Glutamatergic neuron (in vitro differentiated cells): ENCODE data around the gene PTDSS2. TPM values are rescaled to one million over a fixed set of nuclear protein-coding genes. Genes with fewer than 3 reads are reported as not detected.
A peak's percentile ranks its signal among the peaks of the same experiment; 100 is the strongest.

ENCODE experiments used
- DNase-seq: peaks from one replicate; pipeline ENCODE4 v3.0.0; 2022
- H3K27ac Mint-ChIP-seq: one replicate; pipeline ENCODE4 v1.8.0; 2020; ENCODE audit warnings: mild to moderate bottlenecking, mixed read lengths, inconsistent platforms; ENCODE audit not compliant: unreplicated experiment
- H3K27me3 Mint-ChIP-seq: one replicate; pipeline ENCODE4 v1.8.0; 2020; ENCODE audit warnings: mild to moderate bottlenecking, moderate library complexity, mixed read lengths, inconsistent platforms; ENCODE audit not compliant: unreplicated experiment
- H3K36me3 Mint-ChIP-seq: one replicate; pipeline ENCODE4 v1.8.0; 2020; ENCODE audit warnings: mild to moderate bottlenecking, mixed read lengths, inconsistent platforms; ENCODE audit not compliant: unreplicated experiment
- H3K4me1 Mint-ChIP-seq: one replicate; pipeline ENCODE4 v1.8.0; 2020; ENCODE audit warnings: mild to moderate bottlenecking, low read depth, mixed read lengths, inconsistent platforms; ENCODE audit not compliant: unreplicated experiment
- H3K4me3 Mint-ChIP-seq: one replicate; pipeline ENCODE4 v1.8.0; 2020; ENCODE audit warnings: mild to moderate bottlenecking, mixed read lengths, inconsistent platforms; ENCODE audit not compliant: unreplicated experiment
- H3K9me3 Mint-ChIP-seq: one replicate; pipeline ENCODE4 v1.8.0; 2020; ENCODE audit warnings: mild to moderate bottlenecking, moderate library complexity, mixed read lengths, inconsistent platforms; ENCODE audit not compliant: unreplicated experiment
- total RNA-seq: library from RNA; stranded (reverse); fragmentation: NEBNext Ultra II Directional; extraction: Animal tissue kit (Norgen Biotek cat#: 25700); gene quantifications from one replicate; pipeline ENCODE4 v1.2.1, GENCODE V29; 2021; ENCODE audit not compliant: unreplicated experiment
- TF ChIP-seq, protein P1 (sequence below): fragments of 200-600 bp; sonication (generic); IDR thresholded peaks from one replicate; pipeline ENCODE4 v1.5.0; 2021; ENCODE audit not compliant: partially characterized antibody, unreplicated experiment

PTDSS2 gene
- total RNA-seq, 1 donor from 2014 or later, result 123 TPM

DNA sequence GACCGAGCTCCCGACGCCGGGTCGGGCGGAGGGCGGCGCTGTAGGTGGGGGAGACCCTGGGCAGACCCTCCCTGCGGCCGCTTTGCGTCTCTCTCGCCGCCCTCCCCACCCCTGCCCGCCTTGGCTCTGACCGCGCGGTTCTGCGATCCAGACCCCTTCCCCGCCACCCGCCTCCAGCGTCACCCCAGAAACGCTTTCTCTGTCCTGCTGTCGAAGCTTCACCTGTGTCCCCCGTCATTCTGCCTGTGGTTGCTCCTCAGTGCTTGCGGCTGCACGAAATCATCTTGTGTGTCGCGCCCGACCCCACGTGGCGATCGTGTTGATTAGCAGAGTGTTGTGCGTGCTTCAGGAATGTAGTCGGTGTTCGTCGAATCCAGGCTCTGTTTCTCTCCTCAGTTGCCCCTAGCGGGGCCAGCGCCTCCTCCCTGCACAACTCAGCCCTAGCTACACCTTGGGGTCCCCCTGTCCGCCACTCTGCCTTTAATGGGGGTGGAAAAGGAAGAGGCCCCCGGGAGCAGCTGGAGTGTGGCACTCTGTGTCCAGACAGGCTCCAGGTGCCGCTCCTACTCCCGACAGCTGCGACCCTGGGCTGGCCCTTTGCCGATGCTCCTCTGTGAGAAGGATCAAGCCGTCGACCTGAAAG lies 851 bp downstream of the PTDSS2 start:
- Mint-ChIP-seq H3K4me3 (peak overlapping the region; percentile 98), H3K4me1 (peaks cover 25% of the 10 kb centered on the region), H3K36me3 (no peaks in the 10 kb centered on the region), H3K27ac (peak overlapping the region; percentile 96), H3K27me3 (peaks cover 12% of the 10 kb centered on the region), H3K9me3 (peaks cover 7% of the 10 kb centered on the region)
- peak; percentile 77 for DNase-seq
- TF ChIP-seq, protein P1, sequence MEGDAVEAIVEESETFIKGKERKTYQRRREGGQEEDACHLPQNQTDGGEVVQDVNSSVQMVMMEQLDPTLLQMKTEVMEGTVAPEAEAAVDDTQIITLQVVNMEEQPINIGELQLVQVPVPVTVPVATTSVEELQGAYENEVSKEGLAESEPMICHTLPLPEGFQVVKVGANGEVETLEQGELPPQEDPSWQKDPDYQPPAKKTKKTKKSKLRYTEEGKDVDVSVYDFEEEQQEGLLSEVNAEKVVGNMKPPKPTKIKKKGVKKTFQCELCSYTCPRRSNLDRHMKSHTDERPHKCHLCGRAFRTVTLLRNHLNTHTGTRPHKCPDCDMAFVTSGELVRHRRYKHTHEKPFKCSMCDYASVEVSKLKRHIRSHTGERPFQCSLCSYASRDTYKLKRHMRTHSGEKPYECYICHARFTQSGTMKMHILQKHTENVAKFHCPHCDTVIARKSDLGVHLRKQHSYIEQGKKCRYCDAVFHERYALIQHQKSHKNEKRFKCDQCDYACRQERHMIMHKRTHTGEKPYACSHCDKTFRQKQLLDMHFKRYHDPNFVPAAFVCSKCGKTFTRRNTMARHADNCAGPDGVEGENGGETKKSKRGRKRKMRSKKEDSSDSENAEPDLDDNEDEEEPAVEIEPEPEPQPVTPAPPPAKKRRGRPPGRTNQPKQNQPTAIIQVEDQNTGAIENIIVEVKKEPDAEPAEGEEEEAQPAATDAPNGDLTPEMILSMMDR, result no peak

DNA sequence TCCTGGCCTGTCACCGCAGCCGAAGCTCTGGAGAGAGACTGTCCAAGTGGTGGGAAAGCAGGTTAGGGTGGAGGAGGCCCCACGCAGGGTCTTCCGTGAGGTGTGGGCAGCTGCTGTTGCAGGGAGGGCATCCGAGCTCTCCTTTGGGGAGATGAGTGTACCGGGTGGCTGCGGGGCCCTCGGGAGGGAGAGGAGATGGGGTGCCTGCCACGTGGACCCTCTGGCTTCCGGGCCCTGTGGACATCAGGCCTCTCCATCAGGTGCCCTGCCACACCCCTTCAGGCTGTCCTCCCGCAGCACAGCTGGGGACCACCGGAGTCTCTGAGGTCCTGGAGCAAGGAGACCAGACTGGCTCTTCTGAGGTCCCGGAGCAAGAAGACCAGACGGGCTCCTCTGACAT lies 1.7 kb downstream of the PTDSS2 start:
- peaks cover 12% of the 10 kb centered on the region for H3K27me3 Mint-ChIP-seq
- TF ChIP-seq, protein P1, result no peak
- no peaks in the 10 kb centered on the region for H3K36me3 Mint-ChIP-seq
- peak overlapping the region; percentile 96 for H3K27ac Mint-ChIP-seq
- H3K4me1 Mint-ChIP-seq, result peaks cover 27% of the 10 kb centered on the region
- H3K9me3 Mint-ChIP-seq, result peaks cover 7% of the 10 kb centered on the region
- H3K4me3 Mint-ChIP-seq, result peak overlapping the region; percentile 98
- no peak for DNase-seq

DNA sequence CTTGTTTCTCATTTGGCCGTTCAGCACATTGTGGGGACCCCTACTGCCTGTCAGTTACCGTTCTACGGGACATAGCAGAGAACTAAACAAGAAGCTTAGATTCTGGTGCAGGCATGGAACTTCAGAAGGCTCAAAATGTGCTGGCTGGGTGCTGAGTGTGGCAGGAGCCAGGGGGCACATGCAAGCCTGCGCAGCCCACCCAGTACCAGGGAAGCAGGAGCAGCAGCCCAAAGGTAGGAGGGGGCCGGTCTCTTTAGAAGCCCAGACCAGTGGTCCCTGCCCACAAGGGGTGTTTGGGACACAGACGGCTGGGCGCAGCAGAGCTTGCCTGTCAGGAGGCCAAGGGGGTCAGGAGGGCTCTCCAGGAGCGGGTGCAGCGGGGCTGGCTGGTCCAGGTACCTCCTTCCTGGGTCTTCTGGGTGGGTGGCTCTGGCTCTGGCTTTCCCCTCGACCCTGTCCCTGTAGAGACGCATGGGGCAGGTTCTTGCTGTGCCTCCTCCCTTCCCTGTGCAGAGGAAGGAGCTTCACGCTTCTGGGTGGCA lies 2.2 kb downstream of the PTDSS2 start:
- peak overlapping the region; percentile 98 for H3K4me3 Mint-ChIP-seq
- TF ChIP-seq, protein P1, result no peak
- peaks cover 28% of the 10 kb centered on the region for H3K4me1 Mint-ChIP-seq
- H3K27me3 Mint-ChIP-seq, result peaks cover 12% of the 10 kb centered on the region
- no peaks in the 10 kb centered on the region for H3K36me3 Mint-ChIP-seq
- peaks cover 9% of the 10 kb centered on the region for H3K9me3 Mint-ChIP-seq
- no peak for DNase-seq
- H3K27ac Mint-ChIP-seq, result no peak overlapping the region

DNA sequence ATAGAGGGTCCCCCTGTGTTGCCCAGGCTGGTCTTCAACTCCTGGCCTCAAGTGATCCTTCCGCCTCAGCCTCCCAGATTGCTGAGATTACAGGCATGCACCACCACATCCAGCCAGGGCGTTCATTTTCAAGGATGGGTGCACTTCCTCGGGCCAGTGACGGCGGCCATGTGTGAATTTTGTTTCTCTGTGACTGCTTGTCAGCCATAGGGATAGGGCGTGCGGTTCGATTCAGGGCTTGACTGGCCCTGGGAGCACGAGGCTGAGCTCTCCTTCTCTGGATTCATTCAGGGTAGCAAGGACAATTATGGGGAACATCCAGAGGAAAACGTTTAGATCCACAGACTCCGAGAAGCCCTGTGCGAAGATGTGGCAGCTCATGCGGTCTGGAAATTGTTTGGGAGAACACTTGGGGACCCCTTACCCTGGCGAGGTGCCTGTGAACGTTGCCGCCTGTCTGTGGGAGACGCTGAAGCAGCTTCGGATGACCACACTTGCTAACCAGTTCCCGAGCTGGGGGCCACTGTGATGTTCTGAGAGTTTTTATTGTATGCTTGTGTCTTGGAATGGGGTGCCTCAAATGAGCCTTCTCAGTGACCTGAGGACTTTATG lies 2.9 kb downstream of the PTDSS2 start:
- H3K36me3 Mint-ChIP-seq, result no peaks in the 10 kb centered on the region
- TF ChIP-seq, protein P1, result no peak
- H3K27ac Mint-ChIP-seq, result no peak overlapping the region
- peaks cover 12% of the 10 kb centered on the region for H3K27me3 Mint-ChIP-seq
- H3K4me3 Mint-ChIP-seq, result peak overlapping the region; percentile 98
- H3K9me3 Mint-ChIP-seq, result peaks cover 11% of the 10 kb centered on the region
- H3K4me1 Mint-ChIP-seq, result peaks cover 35% of the 10 kb centered on the region
- DNase-seq, result no peak

DNA sequence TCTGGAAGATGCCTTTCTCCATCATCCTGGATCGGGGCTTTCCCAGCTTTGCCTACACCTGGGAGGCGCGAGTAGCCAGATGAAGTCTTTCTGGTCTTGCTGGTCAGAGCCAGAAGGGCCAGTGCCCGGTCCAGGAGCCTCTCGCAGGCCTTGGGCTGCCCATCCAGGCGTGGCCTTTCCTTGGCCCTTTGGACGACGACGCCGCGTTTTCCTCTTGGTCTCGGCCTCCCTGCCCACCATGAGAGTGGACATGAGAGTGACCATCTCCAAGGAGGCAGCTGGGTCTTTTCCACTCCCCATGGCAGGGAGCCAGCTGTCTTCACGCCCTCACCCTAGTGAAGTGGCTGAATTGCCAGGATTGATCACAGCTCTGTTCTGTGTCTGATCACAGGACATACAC lies 3.5 kb downstream of the PTDSS2 start:
- Mint-ChIP-seq H3K27ac (no peak overlapping the region), H3K36me3 (no peaks in the 10 kb centered on the region), H3K4me3 (peak overlapping the region; percentile 54)

More for the DNA sequence above, 3.5 kb downstream of the PTDSS2 start:
- DNase-seq, result no peak
- Mint-ChIP-seq H3K27me3 (peaks cover 12% of the 10 kb centered on the region), H3K9me3 (peaks cover 11% of the 10 kb centered on the region), H3K4me1 (peaks cover 35% of the 10 kb centered on the region)
- TF ChIP-seq, protein P1, result no peak
